Stomach (tissue), 4 donors: ENCODE measurements around the gene ANAPC5.

Experiments used
- CTCF ChIP-seq, 7 experiments: fragments of 450-650 bp in 4 of 7; fragments of 200-600 bp in 3 of 7; sonication (generic) in 3 of 7; IDR thresholded peaks; one replicate each; pipeline ENCODE4 v1.5.1; 2016 to 2019; ENCODE audit warnings: antibody characterized with exemption in 7 of 7, control low read depth in 2 of 7, mild to moderate bottlenecking in 1 of 7
- EP300 ChIP-seq: sonication (generic); formaldehyde crosslinking; IDR thresholded peaks from one replicate; pipeline ENCODE4 v1.6.1; 2017; ENCODE audit warnings: antibody characterized with exemption
- POLR2A ChIP-seq, 4 donors: fragments of 450-650 bp; IDR thresholded peaks; one replicate each; pipeline ENCODE4 v1.6.1; 2016; ENCODE audit warnings: antibody characterized with exemption in 4 of 4, control low read depth in 2 of 4, mild to moderate bottlenecking in 1 of 4, moderate library complexity in 1 of 4

DNA sequence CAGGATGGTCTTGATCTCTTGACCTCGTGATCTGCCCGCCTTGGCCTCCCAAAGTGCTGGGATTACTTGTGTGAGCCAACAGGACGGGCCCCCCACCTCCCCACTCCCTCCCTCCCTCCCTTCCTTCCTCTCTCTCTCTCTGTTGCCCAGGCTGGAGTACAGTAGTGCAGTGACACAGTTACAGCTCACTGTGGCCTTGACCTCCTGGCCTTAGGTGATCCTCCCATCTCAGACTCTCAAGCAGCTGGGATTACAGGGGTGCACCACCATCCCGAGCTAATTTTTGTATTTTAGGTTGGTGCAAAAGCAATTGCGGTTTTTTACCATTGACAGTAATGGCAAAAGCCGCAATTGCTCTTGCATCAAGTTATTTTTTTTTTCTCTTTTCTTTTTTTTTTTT is 19.2 kb upstream of the ANAPC5 start:
- TF ChIP-seq CTCF (IDR thresholded peaks at IDR 0.05) (no peak), EP300 (no peak), POLR2A (IDR thresholded peaks at IDR 0.05) (no peak)
